ENCODE results near the gene C5orf34. TPM values are rescaled to one million over a fixed set of nuclear protein-coding genes. Genes with fewer than 3 reads are reported as not detected.
"Not testable (repeated sequence)": the region's sequence is repeated elsewhere in the genome, so short reads cannot be mapped to it uniquely, and the experiment has no call there.

The C5orf34 gene, protein sequence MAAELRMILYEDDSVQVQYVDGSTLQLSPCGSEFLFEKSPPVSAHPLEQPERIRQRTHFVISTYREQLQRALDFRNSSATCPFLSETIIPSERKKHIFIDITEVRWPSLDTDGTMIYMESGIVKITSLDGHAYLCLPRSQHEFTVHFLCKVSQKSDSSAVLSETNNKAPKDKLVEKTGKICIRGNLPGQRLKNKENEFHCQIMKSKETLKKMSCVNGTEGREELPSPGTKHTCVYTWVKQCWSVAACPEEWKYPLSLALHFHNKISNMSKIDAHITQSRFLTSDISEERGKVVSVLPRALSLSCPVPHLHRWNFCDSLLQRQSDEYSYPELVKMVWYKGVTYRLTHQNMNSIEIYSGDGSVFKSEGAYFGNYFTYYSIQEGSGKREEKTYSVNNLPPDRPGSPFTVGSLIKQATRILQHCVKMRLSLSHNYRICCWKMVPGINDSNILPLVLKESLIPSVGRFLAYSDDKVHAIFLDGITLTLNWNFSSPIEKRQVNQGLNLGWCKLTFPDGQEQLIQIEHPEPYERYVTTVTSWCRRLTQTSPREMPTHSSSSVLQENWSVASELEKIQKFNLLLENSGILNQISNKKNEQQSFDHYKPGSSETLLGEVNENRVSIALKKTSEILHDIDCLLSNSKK
- total RNA-seq = 1 to 10 TPM; 1.5 to 2.3 TPM
- long read RNA-seq, donor 1, partial matches to known transcripts = 0 of 2 reads
- long read RNA-seq, donor 1, other reads (novel, unspliced or antisense) = 2 of 2 reads
- long read RNA-seq, donor 2 = 0 reads

DNA sequence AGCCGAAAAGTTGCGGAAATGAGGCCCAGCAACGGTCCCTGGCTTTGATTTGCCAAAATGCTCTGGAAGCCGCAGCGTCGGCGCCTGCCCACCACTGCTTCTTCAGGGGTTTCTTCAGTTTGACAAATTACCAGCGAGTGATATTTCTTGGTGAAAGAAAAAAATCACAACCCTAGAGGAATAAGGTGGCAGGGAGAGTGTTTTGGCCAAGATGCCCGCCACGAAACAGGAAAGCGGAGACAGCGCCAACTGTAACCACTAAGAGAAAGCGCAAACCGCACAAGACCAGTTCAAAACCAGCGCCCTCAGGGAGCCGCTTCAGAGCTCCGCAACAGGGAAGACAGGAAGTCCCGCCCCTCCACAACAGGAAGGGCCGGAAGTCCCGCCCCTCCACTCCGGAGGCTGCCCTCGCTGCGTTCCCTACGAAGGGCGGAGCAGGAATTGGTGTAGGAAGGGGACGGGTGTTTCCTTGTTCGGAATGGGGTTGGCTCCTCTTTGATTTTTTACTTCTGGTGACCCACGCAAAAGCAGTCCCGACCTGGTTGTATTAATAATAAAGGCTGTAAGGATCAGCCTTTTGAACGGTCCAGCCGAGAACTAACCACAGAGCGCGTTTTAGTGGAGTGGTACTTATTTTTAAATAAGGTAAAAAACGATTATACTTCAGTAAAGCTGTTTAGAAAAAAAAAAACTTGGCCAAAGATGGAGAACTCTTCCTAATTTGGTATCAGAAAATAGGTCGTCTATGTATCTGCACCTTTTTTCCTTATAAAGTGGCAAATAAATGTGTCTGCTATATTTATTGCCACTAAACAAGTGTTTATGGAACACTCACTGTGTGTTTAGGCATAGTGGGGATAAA, at the start of gene C5orf34:
TSS of gene C5orf34 (minus strand) at position 333 of the 862 bp plus-strand sequence. CDS start 5,809 bp downstream, outside the sequence.
- intact Hi-C loops (cut with DNase I) = loop anchor here in 1 of 2 donors (10.0 kb wide), 1 partner anchor 200 kb away; the partner anchor contains the start of gene HMGCS1

GRCh38 chr5:43564289-43564850, 49.4 kb upstream of the C5orf34 start:
- no peak for DNase-seq (ENCODE audit: low spot score)
- intact Hi-C loops (cut with DNase I) = loop anchor here (5.0 to 10.0 kb wide), 2 partner anchors 38 to 1700 kb away; partner anchors contain the start of gene NNT (in 1 of the 2)

More for the DNA sequence above, at the start of gene C5orf34:
- DNase-seq (ENCODE audit: low spot score) = peak; percentile 99

DNA sequence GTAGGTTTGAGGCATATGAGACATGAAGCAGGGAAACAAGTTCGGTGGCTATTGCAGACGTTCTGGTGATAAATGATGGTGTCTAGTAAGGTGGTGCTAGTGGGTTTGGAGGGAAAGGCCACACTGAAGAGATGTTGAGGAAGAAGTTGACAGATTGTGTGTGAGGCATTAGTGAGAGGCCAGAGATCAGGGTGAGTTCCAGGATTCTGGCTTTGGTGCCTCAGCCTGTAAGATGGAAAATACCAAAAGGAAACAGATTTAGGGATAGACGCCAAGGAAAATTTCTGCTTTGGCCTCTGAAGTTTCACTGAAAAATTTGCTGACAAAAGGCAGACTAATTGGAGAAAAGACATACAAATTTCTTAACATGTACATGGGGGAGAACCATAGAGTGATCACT, 48.4 kb upstream of the C5orf34 start:
- intact Hi-C loops (cut with DNase I) = loop anchor here (5.0 to 10.0 kb wide), 2 partner anchors 39 to 1701 kb away; partner anchors contain the start of gene NNT (in 1 of the 2)
- no peak for DNase-seq (ENCODE audit: low spot score)

DNA sequence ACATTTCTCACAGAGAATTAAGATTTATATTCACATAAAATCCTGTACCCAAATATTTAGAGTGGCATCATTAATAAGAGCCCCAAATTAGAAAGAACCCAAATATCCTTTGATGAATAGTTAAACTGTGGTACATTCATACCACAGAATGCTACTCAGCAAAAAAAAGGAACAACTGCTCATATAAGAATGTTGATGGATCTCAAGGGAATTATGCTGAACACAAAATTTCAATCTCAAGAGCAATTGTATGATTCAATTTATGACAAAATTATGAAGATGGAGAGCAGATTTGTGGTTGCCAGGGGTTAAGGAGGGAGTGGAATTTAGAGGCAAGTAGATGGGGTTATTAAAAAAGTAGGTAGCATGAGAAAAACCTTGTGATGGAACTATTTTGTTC, 46.4 kb upstream of the C5orf34 start:
- DNase-seq (ENCODE audit: low spot score) = no peak
- intact Hi-C loops (cut with DNase I) = loop anchor here (5.0 to 10.0 kb wide), 2 partner anchors 41 to 1703 kb away; partner anchors contain the start of gene NNT (in 1 of the 2)

DNA sequence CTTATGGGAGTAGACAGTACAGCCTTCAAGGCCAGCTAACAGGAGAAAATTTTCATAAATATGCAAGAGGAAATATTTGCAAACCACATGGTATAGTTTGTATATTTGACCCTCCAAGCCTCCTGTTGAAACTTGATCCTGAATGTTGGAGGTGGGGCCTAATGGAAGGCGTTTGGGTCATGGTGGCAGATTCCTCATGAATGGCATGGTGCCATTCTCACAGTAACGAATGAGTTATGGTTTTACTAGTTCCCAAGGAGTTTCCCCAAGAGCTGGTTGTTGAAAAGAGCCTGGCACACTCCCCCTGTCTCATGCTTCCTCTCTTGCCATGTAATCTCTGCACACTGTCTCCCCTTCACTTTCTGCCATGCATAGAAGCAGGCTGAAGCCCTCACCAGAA, 45.2 kb upstream of the C5orf34 start:
- intact Hi-C loops (cut with DNase I) = loop anchor here (5.0 to 10.0 kb wide), 2 partner anchors 42 to 1705 kb away; partner anchors contain the start of gene NNT (in 1 of the 2)
- no peak for DNase-seq (ENCODE audit: low spot score)

DNA sequence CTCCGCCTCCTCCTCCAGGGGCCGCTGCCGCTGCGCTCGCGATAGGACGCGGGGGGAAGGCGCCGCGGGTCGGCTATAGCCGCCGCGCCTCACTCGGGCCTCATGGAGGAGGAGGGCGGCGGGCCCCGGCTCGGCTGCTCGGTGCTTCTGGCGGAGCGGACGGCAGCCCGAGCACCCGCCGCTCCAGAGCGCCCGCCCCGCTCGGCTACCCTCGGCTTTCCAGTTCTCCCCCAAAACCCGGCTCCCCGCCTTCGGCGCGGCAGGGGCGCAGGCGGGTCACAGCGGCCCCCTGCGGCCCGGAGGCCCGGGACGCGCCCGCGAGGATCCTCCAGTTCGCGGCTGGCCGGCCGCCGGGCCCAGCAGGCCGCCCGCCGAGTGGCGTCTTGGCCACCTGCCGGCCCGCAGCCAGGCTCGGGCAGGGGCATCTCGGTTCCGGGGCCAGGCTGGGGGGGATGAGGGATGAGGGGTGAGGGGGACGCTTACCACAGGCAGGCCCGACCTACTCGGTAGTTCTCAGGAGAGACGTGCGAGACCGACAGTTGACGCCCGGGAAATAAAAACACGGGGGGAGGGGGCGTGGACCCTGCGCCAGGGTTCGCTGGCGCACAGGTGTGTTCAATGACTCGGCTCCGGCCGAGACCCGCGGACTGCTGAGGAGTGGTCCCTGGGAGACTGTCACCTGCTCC, 42.1 kb upstream of the C5orf34 start, which contains the start of gene PAIP1:
TSS of gene PAIP1 (minus strand) at position 221 of the 686 bp plus-strand sequence. CDS start 231 bp downstream, outside the sequence.
- peak; percentile 95 for DNase-seq (ENCODE audit: low spot score)
- intact Hi-C loops (cut with DNase I) = no loop called here

DNA sequence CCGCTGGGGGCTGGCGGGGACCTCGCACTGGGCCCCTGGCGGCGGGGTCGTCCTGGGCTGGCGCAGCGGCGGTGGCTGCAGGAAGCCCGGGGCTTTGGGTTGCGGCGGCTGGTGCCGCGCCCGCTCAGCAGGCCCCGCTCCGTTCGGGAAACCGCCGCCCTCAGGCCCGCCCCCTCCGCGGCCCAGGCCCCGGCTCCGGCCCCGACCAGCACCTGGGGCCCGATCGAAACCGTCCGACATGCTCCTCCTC, 41.6 kb upstream of the C5orf34 start:
- intact Hi-C loops (cut with DNase I); DNase-seq (ENCODE audit: low spot score): not testable (repeated sequence)

- peak; percentile 86 for DNase-seq (ENCODE audit: low spot score)
- intact Hi-C loops (cut with DNase I) = no loop called here
Observed at GRCh38 chr5:43555895-43556606, 41.1 kb upstream of the C5orf34 start.

DNA sequence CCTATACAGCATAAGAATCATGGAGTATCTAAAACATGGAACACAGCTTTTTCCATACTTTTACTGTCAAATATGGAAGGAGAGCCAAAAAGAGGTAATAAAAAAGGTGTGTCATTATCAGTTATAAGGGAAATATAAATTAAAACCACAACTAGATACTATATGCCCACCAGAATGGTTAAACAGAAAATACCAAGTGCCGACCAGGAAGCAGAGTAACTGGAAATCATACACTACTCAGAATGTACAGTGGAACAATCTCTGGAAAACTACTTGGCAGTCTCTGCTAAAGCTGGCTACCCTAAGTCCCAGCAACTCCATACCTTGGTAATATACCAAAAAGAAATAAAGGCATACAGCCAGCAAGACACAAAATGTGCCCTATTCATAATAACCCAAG, 39.5 kb upstream of the C5orf34 start:
- DNase-seq (ENCODE audit: low spot score) = no peak
- intact Hi-C loops (cut with DNase I) = no loop called here

DNA sequence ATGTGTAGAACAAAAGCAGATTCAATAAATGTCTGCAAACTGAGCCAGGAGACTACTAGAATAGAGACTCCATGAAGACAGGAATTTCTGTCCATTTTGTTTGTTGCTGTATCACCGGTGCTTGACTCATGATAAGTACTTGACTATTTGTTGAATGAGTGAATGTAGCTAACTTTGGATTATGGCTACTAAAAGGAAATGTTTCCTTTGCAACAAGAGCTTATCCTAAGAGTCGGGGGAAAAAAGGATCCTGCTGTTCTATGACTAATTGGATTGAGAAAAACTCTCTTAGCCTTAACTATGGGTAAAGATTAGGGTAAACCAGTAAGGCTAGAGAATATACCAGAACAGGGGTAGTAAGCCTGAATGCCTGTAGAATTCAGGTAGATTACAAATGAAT, 38.4 kb upstream of the C5orf34 start:
- no peak for DNase-seq (ENCODE audit: low spot score)
- intact Hi-C loops (cut with DNase I) = no loop called here

GRCh38 chr5:43551731-43552130, 36.8 kb upstream of the C5orf34 start:
- intact Hi-C loops (cut with DNase I) = no loop called here
- DNase-seq (ENCODE audit: low spot score) = no peak

DNA sequence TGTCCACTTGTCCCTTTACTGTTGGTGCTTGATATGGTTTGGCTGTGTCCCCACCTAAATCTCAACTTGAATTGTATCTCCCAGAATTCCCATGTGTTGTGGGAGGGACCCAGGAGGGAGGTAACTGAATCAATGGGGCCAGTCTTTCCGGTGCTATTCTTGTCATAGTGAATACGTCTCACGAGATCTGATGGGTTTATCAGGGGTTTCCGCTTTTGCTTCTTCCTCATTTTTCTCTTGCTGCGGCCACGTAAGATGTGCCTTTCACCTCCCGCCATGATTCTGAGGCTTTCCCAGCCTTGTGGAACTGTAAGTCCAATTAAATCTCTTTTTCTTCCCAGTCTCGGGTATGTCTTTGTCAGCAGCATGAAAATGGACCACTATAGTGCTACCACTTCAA, 34.3 kb upstream of the C5orf34 start:
- DNase-seq (ENCODE audit: low spot score); intact Hi-C loops (cut with DNase I): not testable (repeated sequence)

DNA sequence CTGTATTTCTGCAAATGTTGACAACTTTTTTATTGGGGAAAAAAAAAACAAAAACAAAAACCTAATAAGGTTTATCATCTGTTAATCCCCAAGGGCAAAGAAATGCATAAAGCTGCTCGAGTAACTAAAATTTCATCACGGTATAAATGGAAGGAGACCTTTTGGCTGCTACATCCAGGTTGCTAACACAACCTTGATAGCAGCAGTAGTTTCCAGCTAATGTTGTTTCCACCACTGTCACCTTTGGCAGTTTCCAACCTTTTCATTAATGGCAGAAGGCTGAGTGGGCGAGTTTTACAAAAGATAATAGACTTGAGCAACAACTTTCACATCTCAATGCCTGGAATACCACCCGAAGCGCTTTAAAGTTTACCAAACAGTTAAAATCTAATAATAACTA, 33.4 kb upstream of the C5orf34 start:
- no peak for DNase-seq (ENCODE audit: low spot score)
- intact Hi-C loops (cut with DNase I) = no loop called here

- intact Hi-C loops (cut with DNase I) = no loop called here
Observed at GRCh38 chr5:43547532-43547931, 32.6 kb upstream of the C5orf34 start.

GRCh38 chr5:43543434-43543833, 28.5 kb upstream of the C5orf34 start:
- DNase-seq (ENCODE audit: low spot score) = no peak
- intact Hi-C loops (cut with DNase I) = no loop called here

More at GRCh38 chr5:43547532-43547931, 32.6 kb upstream of the C5orf34 start:
- no peak for DNase-seq (ENCODE audit: low spot score)

DNA sequence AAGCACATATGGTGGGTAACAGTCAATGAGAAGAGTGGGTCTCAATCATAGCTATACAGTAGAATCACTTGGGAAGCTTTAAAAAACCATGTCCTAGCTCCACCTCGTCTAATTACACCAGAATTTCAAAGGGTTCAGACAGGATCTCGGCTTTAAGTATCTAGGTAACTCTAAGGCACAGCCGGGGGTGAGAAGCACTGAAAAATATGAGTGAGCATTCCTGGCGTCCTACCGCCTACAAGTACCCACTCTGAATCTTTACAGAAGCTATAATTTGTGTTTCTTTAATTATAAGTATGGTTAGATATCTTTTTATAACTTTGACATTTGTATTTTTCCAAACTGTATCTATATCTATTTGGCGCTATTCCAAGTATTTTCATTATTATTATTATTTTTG, 25.8 kb upstream of the C5orf34 start:
- DNase-seq (ENCODE audit: low spot score) = no peak
- intact Hi-C loops (cut with DNase I) = no loop called here

- intact Hi-C loops (cut with DNase I) = no loop called here
Observed at GRCh38 chr5:43536972-43537371, 22.0 kb upstream of the C5orf34 start.

DNA sequence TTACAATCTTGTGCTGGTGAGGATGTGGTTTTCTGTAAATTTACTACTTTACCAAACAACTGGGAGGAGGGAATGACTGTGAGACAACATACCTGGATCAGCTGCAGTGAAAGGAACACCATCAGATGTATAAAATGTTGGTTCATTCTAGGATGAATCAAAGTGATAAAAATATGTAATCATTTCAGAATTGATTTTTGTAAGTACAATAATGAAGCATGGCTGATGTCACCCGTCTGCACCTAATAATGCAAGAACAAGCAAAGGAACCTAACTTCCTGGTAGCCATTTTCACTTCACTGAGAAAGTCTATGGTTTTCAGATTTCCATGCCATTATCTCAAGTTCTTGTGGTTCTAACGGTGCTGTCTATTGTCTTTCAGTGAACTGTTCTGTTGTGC, 18.7 kb upstream of the C5orf34 start:
- no peak for DNase-seq (ENCODE audit: low spot score)
- intact Hi-C loops (cut with DNase I) = no loop called here

More at GRCh38 chr5:43536972-43537371, 22.0 kb upstream of the C5orf34 start:
- DNase-seq (ENCODE audit: low spot score) = no peak
